ENCODE measurements around the gene PTCH1. TPM values are rescaled to one million over a fixed set of nuclear protein-coding genes. Genes with fewer than 3 reads are reported as not detected.

PTCH1 gene
- total and polyA plus RNA-seq, 4 donors, result 1.2 to 5.0 (median 2.1) TPM

- no peak for DNase-seq (ENCODE audit: low spot score)
- Histone ChIP-seq H3K4me1 (ENCODE audit: control insufficient read depth in 4 of 4, insufficient read depth in 4 of 4, low read length in 3 of 4) (no peaks in the 10 kb centered on the region), H3K27ac (ENCODE audit: low read depth in 1 of 2, low read length in 2 of 2) (no peak overlapping the region), H3K27me3 (ENCODE audit: control insufficient read depth in 4 of 4, insufficient read depth in 4 of 4, low read length in 3 of 4) (no peaks in the 10 kb centered on the region), H3K36me3 (ENCODE audit: control insufficient read depth in 4 of 4, insufficient read depth in 3 of 4, low read depth in 1 of 4, low read length in 3 of 4) (peaks cover 2 to 22% (median 14%) of the 10 kb centered on the region in 4 donors), H3K4me3 (ENCODE audit: low read depth in 1 of 3, low read length in 3 of 3) (no peak overlapping the region), H3K9ac (ENCODE audit: low read depth in 1 of 2, low read length in 2 of 2) (no peak overlapping the region), H3K9me3 (ENCODE audit: control insufficient read depth in 4 of 4, low read length in 3 of 4) (no peaks in the 10 kb centered on the region)
- 85% methylated on average over 19 of the region's 19 CpGs for WGBS
- TF ChIP-seq CTCF (IDR thresholded peaks at IDR 0.05; ENCODE audit: low read depth, low read length, missing input control) (no peak), TAF1 (conservative IDR thresholded peaks at IDR 0.05) (no peak), HNF4A (conservative IDR thresholded peaks at IDR 0.05) (no peak), ATF3 (IDR thresholded peaks at IDR 0.05) (no peak), NR2F2 (IDR thresholded peaks at IDR 0.05) (no peak), SP1 (IDR thresholded peaks at IDR 0.05) (no peak), FOXA1 (IDR thresholded peaks at IDR 0.05) (no peak), HNF4G (IDR thresholded peaks at IDR 0.05) (no peak), YY1 (IDR thresholded peaks at IDR 0.05) (no peak), GABPA (IDR thresholded peaks at IDR 0.05 in 1 of 2, conservative IDR thresholded peaks at IDR 0.05 in 1 of 2) (no peak), MAX (IDR thresholded peaks at IDR 0.05) (no peak)
Observed at GRCh38 chr9:95459851-95460517, 56.8 kb downstream of the PTCH1 start.

DNA sequence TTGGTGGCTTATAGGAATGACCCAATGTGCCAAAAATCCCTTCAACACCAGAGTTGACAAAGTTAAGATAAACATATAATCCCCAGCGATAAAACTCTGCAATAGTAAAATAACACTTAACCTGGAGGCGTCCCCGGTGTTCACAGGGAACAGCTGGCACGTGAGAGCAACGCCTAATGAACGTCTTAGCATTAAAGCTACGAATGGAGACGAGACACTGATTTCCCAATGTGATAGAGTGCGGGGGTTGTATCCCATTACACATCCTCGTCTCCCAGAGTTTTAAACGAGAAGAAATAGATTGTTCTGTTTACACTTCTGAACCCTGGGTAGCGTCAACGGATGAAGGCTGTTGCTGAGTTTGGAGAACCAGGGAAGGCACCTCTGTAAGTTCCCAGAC, 57.6 kb downstream of the PTCH1 start:
- Histone ChIP-seq H3K9ac (ENCODE audit: low read depth in 1 of 2, low read length in 2 of 2) (no peak overlapping the region), H3K27ac (ENCODE audit: low read depth in 1 of 2, low read length in 2 of 2) (no peak overlapping the region), H3K27me3 (ENCODE audit: control insufficient read depth in 4 of 4, insufficient read depth in 4 of 4, low read length in 3 of 4) (no peaks in the 10 kb centered on the region), H3K4me1 (ENCODE audit: control insufficient read depth in 4 of 4, insufficient read depth in 4 of 4, low read length in 3 of 4) (no peaks in the 10 kb centered on the region), H3K4me3 (ENCODE audit: low read depth in 1 of 3, low read length in 3 of 3) (no peak overlapping the region), H3K36me3 (ENCODE audit: control insufficient read depth in 4 of 4, insufficient read depth in 3 of 4, low read depth in 1 of 4, low read length in 3 of 4) (peaks cover 2 to 22% (median 14%) of the 10 kb centered on the region in 4 donors), H3K9me3 (ENCODE audit: control insufficient read depth in 4 of 4, low read length in 3 of 4) (no peaks in the 10 kb centered on the region)
- WGBS, result 84% methylated on average over 13 of the region's 13 CpGs
- no peak for TF ChIP-seq HNF4A (conservative IDR thresholded peaks at IDR 0.05)
- no peak for TF ChIP-seq SP1 (IDR thresholded peaks at IDR 0.05)
- TF ChIP-seq GABPA (IDR thresholded peaks at IDR 0.05 in 1 of 2, conservative IDR thresholded peaks at IDR 0.05 in 1 of 2), result no peak
- no peak for TF ChIP-seq FOXA1 (IDR thresholded peaks at IDR 0.05)
- no peak for TF ChIP-seq CTCF (IDR thresholded peaks at IDR 0.05; ENCODE audit: low read depth, low read length, missing input control)
- TF ChIP-seq YY1 (IDR thresholded peaks at IDR 0.05), result no peak
- no peak for TF ChIP-seq RXRA (IDR thresholded peaks at IDR 0.05)
- TF ChIP-seq MAX (IDR thresholded peaks at IDR 0.05), result no peak
- TF ChIP-seq RAD21 (IDR thresholded peaks at IDR 0.05), result no peak
- TF ChIP-seq HNF4G (IDR thresholded peaks at IDR 0.05), result no peak
- TF ChIP-seq, protein P1, sequence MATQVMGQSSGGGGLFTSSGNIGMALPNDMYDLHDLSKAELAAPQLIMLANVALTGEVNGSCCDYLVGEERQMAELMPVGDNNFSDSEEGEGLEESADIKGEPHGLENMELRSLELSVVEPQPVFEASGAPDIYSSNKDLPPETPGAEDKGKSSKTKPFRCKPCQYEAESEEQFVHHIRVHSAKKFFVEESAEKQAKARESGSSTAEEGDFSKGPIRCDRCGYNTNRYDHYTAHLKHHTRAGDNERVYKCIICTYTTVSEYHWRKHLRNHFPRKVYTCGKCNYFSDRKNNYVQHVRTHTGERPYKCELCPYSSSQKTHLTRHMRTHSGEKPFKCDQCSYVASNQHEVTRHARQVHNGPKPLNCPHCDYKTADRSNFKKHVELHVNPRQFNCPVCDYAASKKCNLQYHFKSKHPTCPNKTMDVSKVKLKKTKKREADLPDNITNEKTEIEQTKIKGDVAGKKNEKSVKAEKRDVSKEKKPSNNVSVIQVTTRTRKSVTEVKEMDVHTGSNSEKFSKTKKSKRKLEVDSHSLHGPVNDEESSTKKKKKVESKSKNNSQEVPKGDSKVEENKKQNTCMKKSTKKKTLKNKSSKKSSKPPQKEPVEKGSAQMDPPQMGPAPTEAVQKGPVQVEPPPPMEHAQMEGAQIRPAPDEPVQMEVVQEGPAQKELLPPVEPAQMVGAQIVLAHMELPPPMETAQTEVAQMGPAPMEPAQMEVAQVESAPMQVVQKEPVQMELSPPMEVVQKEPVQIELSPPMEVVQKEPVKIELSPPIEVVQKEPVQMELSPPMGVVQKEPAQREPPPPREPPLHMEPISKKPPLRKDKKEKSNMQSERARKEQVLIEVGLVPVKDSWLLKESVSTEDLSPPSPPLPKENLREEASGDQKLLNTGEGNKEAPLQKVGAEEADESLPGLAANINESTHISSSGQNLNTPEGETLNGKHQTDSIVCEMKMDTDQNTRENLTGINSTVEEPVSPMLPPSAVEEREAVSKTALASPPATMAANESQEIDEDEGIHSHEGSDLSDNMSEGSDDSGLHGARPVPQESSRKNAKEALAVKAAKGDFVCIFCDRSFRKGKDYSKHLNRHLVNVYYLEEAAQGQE (IDR thresholded peaks at IDR 0.05), result no peak
- no peak for TF ChIP-seq TAF1 (conservative IDR thresholded peaks at IDR 0.05)
- TF ChIP-seq NR2F2 (IDR thresholded peaks at IDR 0.05), result no peak
- no peak for TF ChIP-seq JUND (IDR thresholded peaks at IDR 0.05)
- no peak for DNase-seq (ENCODE audit: low spot score)
